ENCODE data around the gene SLC25A52.

DNA sequence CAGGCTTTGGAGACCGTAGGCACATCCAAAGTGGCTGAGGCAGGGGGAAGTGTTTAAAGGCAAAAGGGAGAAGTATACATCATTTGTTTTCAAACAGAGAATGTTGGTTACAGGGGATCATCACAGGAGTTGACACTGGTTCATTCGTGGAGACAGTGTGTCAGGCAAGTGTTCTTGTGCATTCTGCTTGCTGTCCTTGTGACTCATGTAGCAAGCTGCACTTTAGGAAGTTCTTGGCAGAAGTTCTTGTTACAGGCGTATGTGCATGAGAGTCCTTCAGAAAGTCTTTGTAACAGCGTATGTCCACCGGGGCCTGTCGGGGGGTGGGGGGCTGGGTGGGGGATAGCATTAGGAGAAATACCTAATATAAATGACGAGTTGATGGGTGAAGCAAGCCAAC is 39.8 kb downstream of the SLC25A52 start:
- TF ChIP-seq POLR2AphosphoS5 (IDR thresholded peaks at IDR 0.05; ENCODE audit: low read depth) (no peak), CTCF (conservative IDR thresholded peaks at IDR 0.05; ENCODE audit: low read depth in 2 of 2) (no peak), EZH2 (IDR thresholded peaks at IDR 0.05; ENCODE audit: low read depth, unreplicated experiment) (no peak), EZH2phosphoT487 (IDR thresholded peaks at IDR 0.05; ENCODE audit: unreplicated experiment) (no peak), CREB1 (CRISPR knock-in tag; IDR thresholded peaks at IDR 0.05; ENCODE audit: low read depth) (no peak)

Measured in GM23338 (cell line).